Measurements from ENCODE around the gene ACVR1B.

- no peak for TF ChIP-seq CTCF (IDR thresholded peaks at IDR 0.05)
- no peak for TF ChIP-seq POLR2A (IDR thresholded peaks at IDR 0.05)
Measured at GRCh38 chr12:51924551-51925319, 26.8 kb upstream of the ACVR1B start.

Measured in heart left ventricle (tissue), 13 donors.